Testis (tissue), 3 donors: ENCODE measurements around the gene SLC6A2. TPM values are rescaled to one million over a fixed set of nuclear protein-coding genes. Genes with fewer than 3 reads are reported as not detected.

ENCODE experiments used
- DNase-seq: peaks from one replicate; pipeline ENCODE4 v3.0.0-alpha.2; 2019
- H3K27ac ChIP-seq, 2 donors: fragments of 200-600 bp; sonication (generic); one replicate each; pipeline ENCODE4 v1.5.1; 2019
- H3K27me3 ChIP-seq: fragments of 200-600 bp; sonication (generic); one replicate; pipeline ENCODE4 v1.5.1; 2019
- H3K36me3 ChIP-seq: fragments of 200-600 bp; sonication (generic); one replicate; pipeline ENCODE4 v1.5.1; 2017; ENCODE audit warnings: low read depth; ENCODE audit errors: missing control alignments
- H3K4me1 ChIP-seq: fragments of 200-600 bp; sonication (generic); one replicate; pipeline ENCODE4 v1.5.1; 2019
- H3K4me3 ChIP-seq, 2 donors: fragments of 200-600 bp; sonication (generic); one replicate each; pipeline ENCODE4 v1.5.1; 2017 to 2019
- H3K9me3 ChIP-seq: fragments of 200-600 bp; sonication (generic); one replicate; pipeline ENCODE4 v1.5.1; 2017
- POLR2A ChIP-seq: fragments of 450-650 bp; IDR thresholded peaks from one replicate; pipeline ENCODE4 v1.6.1; 2017; ENCODE audit warnings: antibody characterized with exemption, mild to moderate bottlenecking, moderate library complexity
- WGBS, 2 donors: methylation state at CpG; one replicate each; pipeline ENCODE4 v1.1.5; 2018; 5-methylcytosine and 5-hydroxymethylcytosine counted together
- intact Hi-C: fragments of 100-400 bp; cut with DNase I; formaldehyde crosslinking; loops from one replicate; pipeline ENCODE4 v1.15.1; 2023; ENCODE audit warnings: low total_unique reads
- polyA plus RNA-seq: library from polyadenylated mRNA; stranded (reverse); fragments of 350-450 nt; fragmentation: Illumina TruSeq; extraction: RNeasy Lipid Tissue Mini Kit (QIAGEN cat#74804); gene quantifications from one replicate; pipeline ENCODE4 v1.2.3, GENCODE V29; 2014; ENCODE audit warnings: low read depth, low replicate concordance; ENCODE audit not compliant: insufficient read depth
- total RNA-seq, 2 donors: library from RNA; depleted of rRNA; stranded (reverse); fragments of >200 nt; gene quantifications; one replicate each; pipeline ENCODE4 v1.2.3, GENCODE V29; 2016
- TF ChIP-seq, protein P1 (sequence below), 3 experiments: fragments of 450-650 bp in 2 of 3; fragments of 200-600 bp in 1 of 3; sonication (generic) in 1 of 3; IDR thresholded peaks; one replicate each; pipeline ENCODE4 v1.5.1; 2016 to 2019; ENCODE audit warnings: antibody characterized with exemption in 3 of 3, mild to moderate bottlenecking in 2 of 3, moderate library complexity in 1 of 3

Gene SLC6A2
- total and polyA plus RNA-seq, 3 donors from 2014 or later: 3.5 to 16.6 (median 5.7) TPM

DNA sequence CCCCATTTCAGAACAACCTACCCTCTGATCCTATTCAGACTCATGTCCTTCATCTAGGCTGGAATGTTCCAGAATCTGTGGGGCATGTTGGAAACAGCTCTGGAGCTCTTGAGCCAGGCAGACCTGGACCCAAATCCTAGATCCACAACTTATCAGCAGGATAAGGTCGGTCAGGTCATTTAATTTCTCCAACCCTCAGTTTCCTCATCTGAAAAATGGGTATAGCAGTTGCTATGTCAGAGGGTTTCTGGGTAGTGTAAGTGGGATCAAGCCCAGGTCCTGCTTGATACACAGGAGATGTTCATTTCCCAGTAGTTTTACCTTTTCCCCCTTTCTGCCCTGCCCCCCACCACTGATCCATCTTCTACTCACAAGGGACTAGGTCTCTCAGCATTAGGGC, 12.0 kb downstream of the SLC6A2 start:
- TF ChIP-seq POLR2A: no peak
- TF ChIP-seq, protein P1, sequence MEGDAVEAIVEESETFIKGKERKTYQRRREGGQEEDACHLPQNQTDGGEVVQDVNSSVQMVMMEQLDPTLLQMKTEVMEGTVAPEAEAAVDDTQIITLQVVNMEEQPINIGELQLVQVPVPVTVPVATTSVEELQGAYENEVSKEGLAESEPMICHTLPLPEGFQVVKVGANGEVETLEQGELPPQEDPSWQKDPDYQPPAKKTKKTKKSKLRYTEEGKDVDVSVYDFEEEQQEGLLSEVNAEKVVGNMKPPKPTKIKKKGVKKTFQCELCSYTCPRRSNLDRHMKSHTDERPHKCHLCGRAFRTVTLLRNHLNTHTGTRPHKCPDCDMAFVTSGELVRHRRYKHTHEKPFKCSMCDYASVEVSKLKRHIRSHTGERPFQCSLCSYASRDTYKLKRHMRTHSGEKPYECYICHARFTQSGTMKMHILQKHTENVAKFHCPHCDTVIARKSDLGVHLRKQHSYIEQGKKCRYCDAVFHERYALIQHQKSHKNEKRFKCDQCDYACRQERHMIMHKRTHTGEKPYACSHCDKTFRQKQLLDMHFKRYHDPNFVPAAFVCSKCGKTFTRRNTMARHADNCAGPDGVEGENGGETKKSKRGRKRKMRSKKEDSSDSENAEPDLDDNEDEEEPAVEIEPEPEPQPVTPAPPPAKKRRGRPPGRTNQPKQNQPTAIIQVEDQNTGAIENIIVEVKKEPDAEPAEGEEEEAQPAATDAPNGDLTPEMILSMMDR (IDR thresholded peaks at IDR 0.05): no peak
- H3K4me1 ChIP-seq: no peaks in the 10 kb centered on the region
- intact Hi-C loops: no loop called here
- no peaks in the 10 kb centered on the region for H3K27me3 ChIP-seq
- no peak overlapping the region for H3K4me3 ChIP-seq
- H3K36me3 ChIP-seq: no peaks in the 10 kb centered on the region
- WGBS, 2 donors: 80 to 92% methylated on average over 1 of the region's 1 CpG
- H3K27ac ChIP-seq: no peak overlapping the region
- H3K9me3 ChIP-seq: no peaks in the 10 kb centered on the region
- DNase-seq: no peak

DNA sequence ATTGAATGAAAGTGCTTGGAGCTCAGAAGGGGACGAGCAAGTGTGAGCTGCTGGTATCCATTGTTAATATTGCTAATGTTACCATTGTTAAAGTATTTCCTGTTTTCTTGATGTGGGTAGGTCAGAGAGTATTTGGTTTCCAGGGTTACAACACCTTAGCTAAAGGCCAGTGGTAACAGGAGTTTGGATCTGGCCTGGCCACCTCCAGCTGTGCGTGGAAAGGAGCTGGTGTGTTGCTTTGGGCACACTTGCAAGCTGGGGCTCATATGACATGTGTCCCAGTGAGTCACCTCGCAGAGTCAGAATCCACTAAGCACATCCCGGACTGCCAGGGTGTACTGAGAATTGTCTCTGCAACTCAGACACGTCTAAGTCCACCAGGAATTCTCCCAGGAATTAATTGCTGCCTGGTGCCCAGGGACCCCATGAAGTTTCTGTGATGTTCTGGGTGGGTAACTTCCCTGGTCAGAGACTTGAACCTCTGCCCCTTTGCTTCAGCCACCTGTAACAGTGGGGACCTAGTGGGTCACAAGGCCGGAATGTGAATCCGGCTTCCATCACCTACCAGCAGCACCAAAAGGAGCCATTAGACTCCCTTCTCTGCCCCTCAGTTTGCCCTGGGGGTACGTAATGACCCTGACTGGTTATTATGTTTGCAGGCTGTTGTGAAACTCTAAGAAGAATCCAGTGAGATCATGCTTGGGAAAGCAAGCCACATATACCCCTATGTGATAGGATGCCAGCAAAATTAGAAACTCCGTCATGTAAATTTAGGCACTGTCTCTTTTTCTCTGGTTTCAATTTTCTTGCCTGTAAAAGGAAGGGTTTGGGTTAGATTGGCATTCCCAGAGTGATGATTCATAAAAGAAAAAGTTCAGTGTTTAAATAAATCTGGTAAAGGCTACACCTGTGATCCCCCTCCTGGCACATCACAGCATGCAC, 12.8 kb downstream of the SLC6A2 start:
- H3K4me3 ChIP-seq: no peak overlapping the region
- 85 to 89% methylated on average over 8 to 9 of the region's 9 CpGs for WGBS, 2 donors
- H3K9me3 ChIP-seq: no peaks in the 10 kb centered on the region
- intact Hi-C loops: no loop called here
- DNase-seq: no peak
- H3K27ac ChIP-seq: no peak overlapping the region
- no peaks in the 10 kb centered on the region for H3K36me3 ChIP-seq
- H3K27me3 ChIP-seq: no peaks in the 10 kb centered on the region
- H3K4me1 ChIP-seq: no peaks in the 10 kb centered on the region
- TF ChIP-seq POLR2A: no peak
- TF ChIP-seq, protein P1 (IDR thresholded peaks at IDR 0.05): no peak

DNA sequence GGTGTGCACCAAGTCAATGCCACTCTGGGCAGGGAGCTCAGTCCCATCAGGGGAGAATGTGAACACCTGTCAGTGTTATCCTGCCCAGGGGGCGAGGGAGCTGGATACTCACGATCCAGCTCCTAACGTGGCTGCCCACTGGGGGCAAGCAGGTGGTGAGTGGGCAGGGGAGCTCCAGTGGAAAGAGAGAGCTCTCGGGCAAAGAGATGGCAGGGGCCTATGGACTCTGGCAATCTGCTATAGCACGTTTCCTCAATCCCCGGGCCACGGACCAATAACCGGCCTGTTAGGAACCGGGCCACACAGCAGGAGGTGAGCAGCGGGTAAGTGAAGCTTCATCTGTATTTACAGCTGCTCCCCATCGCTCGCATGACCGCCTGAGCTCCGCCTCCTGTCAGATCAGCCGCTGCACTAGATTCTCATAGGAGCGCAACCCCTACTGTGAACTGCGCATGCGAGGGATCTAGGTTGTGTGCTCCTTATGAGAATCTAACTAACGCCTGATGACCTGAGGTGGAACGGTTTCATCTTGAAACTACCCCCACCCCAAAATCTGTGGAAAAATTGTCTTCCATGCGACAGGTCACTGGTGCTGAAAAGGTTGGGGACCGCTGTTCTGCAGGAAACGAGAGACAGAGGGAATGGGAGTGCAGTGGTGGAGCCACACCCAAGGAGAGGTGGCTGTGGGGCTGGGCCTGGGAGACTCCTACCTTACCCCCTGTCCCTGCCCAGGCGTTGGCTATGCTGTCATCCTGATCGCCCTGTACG, 15.6 kb downstream of the SLC6A2 start:
- H3K4me1 ChIP-seq: no peaks in the 10 kb centered on the region
- H3K27ac ChIP-seq: no peak overlapping the region
- no peaks in the 10 kb centered on the region for H3K36me3 ChIP-seq
- peak overlapping the region in 1 of 2 donors; percentile 8 for H3K4me3 ChIP-seq
- intact Hi-C loops: no loop called here
- peak; percentile 21 for DNase-seq
- TF ChIP-seq, protein P1 (IDR thresholded peaks at IDR 0.05): no peak
- TF ChIP-seq POLR2A: no peak
- H3K9me3 ChIP-seq: no peaks in the 10 kb centered on the region
- H3K27me3 ChIP-seq: no peaks in the 10 kb centered on the region
- 62 to 68% methylated on average over 26 of the region's 26 CpGs for WGBS, 2 donors

GRCh38 chr16:55671974-55672280, 16.1 kb downstream of the SLC6A2 start:
- Histone ChIP-seq H3K27me3 (no peaks in the 10 kb centered on the region), H3K4me1 (no peaks in the 10 kb centered on the region), H3K36me3 (no peaks in the 10 kb centered on the region), H3K27ac (no peak overlapping the region), H3K4me3 (no peak overlapping the region), H3K9me3 (no peaks in the 10 kb centered on the region)
- WGBS, 2 donors: 54 to 58% methylated on average over 6 to 10 of the region's 10 CpGs
- no peak for TF ChIP-seq POLR2A
- TF ChIP-seq, protein P1 (IDR thresholded peaks at IDR 0.05): no peak
- intact Hi-C loops: no loop called here
- no peak for DNase-seq
